HG02571 (cell line): ENCODE data around the gene DNAH17.

ENCODE experiments used
- ATAC-seq: cut with Tn5 transposase; IDR thresholded peaks from one replicate; pipeline ENCODE4 v1.9.1; 2021; ENCODE audit warnings: mild to moderate bottlenecking, moderate library complexity; ENCODE audit not compliant: unreplicated experiment

The DNAH17 gene, protein sequence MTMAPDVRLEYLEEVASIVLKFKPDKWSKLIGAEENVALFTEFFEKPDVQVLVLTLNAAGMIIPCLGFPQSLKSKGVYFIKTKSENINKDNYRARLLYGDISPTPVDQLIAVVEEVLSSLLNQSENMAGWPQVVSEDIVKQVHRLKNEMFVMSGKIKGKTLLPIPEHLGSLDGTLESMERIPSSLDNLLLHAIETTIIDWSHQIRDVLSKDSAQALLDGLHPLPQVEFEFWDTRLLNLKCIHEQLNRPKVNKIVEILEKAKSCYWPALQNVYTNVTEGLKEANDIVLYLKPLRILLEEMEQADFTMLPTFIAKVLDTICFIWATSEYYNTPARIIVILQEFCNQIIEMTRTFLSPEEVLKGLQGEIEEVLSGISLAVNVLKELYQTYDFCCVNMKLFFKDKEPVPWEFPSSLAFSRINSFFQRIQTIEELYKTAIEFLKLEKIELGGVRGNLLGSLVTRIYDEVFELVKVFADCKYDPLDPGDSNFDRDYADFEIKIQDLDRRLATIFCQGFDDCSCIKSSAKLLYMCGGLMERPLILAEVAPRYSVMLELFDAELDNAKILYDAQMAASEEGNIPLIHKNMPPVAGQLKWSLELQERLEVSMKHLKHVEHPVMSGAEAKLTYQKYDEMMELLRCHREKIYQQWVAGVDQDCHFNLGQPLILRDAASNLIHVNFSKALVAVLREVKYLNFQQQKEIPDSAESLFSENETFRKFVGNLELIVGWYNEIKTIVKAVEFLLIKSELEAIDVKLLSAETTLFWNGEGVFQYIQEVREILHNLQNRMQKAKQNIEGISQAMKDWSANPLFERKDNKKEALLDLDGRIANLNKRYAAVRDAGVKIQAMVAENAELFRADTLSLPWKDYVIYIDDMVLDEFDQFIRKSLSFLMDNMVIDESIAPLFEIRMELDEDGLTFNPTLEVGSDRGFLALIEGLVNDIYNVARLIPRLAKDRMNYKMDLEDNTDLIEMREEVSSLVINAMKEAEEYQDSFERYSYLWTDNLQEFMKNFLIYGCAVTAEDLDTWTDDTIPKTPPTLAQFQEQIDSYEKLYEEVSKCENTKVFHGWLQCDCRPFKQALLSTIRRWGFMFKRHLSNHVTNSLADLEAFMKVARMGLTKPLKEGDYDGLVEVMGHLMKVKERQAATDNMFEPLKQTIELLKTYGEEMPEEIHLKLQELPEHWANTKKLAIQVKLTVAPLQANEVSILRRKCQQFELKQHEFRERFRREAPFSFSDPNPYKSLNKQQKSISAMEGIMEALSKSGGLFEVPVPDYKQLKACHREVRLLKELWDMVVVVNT (N-terminal part only)

DNA sequence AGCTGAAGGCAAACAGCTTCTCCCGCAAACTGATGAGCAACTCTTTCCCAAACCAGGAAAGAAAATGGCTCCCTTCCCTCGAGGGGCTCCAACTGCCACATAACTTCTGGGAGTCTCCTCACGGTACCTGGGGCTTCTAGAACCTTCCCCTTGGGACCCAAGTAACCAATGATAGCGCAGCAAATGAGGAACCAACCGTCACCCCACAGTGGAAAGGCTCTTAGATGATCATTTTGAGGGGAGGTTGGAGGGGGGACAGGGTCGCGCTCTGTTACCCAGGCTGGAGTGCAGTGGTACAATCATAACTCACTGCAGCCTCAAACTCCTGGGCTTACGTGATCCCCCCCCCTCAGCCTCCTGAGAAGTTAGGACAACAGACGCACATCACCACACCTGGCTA is at the start of gene DNAH17:
DNAH17 (minus strand) TSS at position 101 of the 400 bp plus-strand sequence. CDS start 2,339 bp downstream, outside the sequence.
- ATAC-seq, result no peak

DNA sequence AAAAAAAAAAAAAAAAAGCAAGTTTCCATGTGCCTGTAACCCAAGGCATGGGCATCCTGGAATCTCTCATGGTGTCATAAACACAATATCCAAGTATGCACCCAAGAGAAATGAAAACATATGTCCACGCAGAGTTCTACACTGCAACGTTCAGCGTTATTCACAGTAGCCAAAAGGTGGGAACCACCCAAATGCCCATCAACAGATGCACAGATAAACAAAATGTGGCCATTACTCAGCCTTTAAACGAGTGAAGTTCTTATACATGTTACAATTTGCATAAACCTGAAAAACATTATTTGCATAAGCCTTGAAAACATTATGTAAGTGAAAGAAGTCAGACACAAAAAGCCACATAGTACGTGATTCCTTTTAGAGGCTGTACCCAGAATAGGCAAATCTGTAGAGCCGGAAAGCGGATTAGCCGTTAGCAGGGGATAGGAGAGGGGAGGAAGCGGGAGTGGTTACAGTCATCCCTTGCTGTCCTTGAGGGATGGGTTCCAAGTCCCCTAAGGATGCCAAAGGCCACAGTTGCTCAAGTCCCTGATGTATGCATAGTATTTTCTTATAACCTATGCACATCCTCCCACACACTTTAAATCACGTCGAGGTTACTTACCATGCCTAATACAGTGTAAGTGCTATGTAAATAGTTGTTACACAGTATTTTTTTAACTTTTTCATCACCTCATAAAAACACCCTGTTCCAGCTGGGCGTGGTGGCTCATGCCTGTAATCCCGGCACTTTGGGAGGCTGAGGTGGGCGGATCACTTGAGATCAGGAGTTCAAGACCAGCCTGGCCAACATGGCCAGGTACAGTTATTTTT is 47.3 kb upstream of the DNAH17 start:
- ATAC-seq, result no peak

DNA sequence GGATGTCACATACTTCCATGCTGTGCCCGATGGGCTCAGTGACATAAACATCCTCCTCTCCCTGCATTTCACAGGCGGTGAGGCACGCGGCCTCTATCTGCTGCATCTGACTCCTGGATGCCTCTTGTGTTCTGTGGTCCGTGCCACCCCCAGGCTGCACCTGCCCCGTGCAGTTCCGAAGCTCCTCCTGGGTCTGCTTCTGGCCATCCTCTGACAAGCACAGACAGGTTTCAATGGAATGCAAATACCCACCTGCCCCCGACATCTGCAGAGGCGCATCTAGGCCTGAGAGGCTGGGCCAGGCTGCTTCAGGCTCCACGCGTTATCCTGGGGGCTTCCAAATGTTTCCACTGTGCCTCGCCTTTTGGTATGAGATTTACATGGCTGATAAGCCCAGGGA is 46.3 kb upstream of the DNAH17 start:
- no peak for ATAC-seq

DNA sequence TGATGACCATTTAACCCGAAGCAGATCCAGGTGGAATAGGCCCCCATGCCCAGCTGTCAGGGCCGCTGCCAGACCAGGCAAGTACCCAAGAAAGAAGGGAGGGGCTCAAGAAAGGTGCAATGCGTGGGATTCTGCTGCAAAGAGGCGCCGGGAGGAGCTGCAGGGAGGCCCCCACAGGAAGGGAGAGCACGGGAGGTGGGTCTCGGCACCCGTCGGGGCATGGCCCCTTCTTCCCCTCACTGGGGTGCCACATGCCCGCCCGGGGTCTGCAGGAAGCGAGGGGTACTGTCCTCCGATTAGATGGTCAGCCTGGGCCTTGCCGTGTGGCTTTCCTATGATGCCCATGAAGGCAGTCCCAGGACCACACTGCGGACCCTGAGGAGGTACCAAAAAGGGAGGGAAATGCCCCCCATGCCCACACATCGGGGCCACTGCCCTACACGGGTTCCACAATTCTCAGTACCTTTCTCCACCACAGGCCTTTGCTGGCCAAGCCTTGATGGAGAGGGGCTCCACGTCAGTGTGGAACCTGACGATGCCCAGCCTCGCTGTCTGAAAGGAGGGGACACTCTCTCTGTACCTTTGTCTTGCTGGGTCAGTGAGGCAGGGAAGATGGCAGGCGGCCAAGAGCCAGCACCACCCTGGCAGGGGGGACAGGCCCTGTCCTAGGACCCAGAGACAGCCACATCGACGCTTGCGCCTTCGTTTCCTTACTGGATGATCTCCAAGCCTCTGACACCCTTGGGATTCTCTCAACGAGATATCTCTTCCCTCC is 45.5 kb upstream of the DNAH17 start:
- no peak for ATAC-seq

DNA sequence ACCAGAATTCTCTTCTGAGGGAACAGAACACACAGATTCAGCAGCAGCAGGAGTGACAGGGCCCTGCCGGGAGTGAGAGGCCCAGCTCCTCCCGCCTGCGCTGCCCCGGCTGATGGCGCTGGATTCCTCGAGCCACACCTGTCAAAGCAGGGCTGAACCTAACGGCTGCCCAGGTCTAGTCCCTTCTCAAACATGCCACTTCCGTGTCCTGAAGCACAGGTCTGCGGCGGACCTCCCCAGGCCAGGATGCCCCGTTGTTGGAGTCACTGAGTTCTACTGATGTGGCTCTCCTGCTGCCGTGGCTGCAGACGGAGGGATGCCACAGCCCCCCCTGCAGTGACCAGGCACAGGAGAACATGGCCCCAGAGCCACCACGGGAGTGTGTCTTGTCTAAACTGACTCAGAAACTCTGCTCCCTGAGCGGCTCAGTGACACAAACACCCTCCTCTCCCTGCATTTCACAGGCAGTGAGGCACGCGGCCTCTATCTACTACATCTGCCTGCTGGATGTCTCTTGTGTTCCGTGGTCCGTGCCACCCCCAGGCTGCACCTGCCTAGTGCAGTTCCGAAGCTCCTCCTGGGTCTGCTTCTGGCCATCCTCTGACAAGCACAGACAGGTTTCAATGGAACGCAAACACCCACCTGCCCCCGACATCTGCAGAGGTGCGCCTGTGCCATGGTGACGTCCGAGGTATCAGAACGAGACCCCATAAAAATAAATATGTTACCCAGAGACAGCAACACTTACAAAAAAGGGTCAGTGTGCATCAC is 44.7 kb upstream of the DNAH17 start:
- ATAC-seq, result no peak

DNA sequence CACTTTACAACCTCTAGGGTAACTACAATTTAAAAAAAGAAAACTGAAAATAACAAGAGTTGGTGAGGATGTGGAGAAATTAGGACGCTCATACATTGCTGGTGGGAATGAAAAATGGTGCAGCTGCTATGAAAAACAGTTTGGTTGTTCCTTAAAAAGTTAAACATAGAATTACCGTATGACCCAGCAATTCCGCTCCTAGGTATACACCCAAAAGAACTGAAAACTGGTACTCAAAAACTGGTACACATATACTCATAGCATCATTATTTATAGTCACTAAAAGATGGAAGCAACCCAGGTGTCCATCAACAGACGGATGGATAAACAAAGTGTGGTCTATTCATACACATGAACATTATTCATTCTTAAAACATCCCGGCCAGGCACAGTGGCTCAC is 42.9 kb upstream of the DNAH17 start:
- ATAC-seq, result no peak

DNA sequence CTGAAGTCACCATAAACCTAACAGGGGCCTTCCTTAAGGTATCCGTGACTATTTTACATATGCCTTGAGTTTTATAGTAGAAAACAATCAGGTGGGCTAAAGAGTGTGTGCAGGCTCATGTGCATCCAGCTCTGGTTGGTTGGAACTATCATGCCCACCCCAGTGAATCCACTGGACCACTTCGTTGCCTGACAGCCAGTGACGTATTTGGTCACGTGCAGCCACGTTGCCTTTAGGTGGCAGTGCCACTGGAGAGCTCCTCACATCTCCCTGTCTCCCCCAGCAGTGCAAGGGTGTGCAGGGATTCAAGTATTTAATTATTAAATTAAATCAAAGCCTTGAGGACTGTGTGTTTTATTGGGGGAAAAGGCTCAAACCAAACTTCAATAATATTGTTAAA is 42.1 kb upstream of the DNAH17 start:
- no peak for ATAC-seq

DNA sequence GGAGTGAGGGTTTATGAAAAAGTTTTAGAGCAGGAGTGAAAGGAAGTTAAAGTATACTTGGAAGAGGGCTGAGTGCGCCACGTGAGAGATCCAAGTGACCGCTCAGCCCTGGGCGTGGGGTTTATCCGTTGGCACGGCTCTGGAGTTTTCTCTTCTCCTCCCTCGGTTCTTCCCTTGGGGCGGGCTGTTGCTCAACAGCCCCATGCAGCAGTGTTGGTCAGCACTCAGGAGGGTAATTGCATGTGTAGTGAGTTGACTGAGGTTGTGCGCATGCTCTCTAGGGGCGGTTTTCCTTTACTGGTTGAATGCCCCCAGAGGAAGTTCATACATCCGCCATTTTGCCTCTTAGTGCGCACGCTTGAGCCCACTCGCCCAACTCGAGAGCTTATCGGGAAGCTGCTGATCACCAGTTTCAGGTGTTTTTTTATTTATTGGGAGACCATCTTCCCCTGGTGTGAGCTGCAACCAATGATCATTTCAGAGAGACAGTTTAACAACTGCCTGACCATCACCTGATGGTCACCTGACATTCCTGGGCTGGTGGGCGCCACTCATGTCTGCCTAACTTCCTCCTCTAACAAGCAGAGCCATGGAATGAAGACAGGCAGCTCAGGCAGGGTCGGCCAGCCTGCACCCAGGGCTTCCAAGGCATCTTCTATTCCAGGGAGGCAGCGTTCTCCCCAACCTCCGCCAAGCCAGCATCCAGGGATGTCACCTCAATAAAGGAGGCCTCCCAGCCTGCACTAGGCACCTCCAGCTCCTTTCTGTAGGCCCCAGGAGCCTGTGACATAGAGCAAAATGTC is 41.3 kb upstream of the DNAH17 start:
- no peak for ATAC-seq

DNA sequence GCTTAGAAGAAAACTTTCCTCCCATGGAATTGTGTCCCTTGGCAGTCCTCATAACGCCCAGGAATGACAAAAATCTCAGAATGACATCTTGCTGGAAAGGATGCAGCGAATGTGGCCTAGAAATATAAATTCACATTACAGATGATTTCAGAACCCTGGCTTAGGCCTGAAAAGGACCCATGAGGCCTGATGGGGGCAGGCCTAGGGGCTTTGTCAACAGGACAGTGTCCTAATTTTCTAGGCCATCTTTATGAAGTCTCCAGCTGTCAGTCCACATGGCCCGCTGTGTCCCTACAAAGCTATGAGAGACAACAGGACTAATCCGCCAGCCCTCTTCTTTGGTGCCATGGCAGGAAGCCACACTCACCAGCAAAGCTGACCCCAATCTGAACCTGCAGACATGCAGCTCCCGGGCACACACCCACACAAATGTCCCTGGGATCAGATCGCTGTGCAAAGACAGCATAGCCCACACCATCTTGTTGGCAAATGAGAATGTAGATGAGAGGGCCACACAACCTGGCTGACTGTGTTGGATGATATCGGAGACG is 40.4 kb upstream of the DNAH17 start:
- ATAC-seq, result no peak

DNA sequence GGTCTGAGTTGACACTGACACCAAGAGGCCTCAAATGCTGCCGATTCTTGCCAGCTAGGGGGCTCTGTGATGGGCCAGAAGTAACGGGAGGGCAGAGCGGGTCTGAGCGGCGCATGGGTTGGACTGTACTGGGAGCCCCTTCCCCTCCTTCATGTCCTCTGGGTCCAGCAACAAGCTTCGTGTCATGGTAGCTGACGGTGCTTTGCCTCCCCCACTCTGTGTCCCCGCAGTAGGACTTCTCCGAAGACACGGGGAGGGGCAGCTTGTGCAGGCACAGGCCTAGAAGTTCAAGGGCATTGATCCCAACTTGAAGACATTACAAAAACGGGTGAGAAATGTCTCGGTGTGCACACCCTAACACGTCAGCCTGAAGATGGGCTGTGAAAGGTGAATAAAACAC is 39.8 kb upstream of the DNAH17 start:
- no peak for ATAC-seq

DNA sequence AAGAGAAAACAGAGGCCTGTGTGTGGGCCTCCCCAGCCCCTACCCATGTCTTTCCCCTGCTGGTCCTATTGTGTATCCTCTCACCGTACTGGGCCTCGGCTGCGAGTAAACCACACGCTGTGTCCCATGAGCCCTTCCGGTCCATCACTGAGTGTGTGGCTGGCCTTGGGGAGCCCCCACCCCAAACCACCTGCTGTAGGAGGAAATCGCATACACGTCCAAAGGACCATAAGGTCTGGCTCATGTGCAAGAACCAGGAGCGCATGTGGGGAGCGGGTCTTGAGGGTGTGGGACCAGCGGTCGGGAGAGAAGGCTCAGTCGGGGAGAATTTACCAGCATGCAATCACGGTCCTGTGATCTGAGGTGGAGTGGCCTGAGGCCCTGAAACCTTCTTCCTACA is 38.4 kb upstream of the DNAH17 start:
- ATAC-seq, result no peak

DNA sequence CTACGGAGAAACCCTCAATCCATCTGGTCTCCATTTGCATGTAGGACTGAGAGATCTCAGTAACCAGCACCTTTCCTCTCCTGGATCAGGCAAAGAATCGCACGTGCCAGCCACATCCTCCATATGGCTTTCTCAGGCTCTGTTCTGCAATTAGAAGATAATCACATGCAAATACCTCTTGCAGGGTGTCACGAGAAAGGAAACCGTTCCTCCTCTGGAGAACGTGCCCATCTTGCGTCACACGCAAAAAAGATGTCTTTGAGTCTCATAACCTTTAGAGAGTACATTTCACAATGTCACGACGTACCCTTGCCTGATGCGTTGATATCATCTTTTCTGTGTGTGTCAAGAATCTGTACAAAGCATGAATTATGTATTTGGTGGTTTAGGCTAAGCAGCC is 36.2 kb upstream of the DNAH17 start:
- no peak for ATAC-seq

DNA sequence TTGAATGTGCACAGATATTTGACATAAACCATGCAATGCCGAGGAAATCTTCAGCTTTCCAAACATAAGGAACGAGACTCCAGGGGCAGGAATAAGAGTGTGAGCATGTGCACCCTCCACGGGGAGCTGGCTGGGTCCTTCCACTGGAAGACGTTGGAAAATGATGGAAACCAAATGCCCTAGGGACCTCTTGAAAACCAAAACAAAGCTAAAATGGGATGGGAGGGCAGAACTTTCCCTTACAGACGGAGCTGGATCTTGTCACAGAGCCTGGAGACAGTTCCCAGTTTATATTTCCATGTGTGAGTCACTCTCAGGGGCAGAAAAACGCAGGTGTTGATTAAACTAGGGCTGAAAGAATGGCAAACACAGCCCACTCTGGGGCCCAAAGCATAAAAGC is 34.4 kb upstream of the DNAH17 start:
- no peak for ATAC-seq

DNA sequence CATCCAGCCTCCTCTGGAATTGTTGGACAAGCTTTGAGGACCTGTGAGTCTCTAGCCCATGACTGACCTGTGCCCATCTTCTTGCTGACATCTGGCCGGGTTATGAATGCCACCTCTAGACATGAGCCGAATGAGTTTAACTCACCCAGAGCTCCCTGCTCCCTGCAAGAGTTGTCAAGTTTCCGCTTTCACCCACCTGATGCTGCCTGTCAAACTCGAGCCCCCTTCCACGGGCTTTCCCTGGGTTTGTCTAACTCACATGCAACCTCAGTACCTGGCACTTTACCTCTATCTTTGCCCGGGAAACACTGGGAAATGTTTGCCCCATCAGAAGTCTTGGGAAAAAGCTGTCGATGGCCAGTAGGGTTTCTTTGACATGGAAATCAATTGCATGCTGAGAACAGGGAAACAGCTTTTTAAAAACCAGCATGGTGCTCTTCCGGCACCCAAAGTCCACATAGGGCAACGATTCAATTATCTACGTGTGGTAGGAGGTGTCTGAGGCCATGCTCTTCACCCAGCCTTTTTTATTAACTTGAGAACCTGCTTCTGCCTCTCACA is 33.8 kb upstream of the DNAH17 start:
- no peak for ATAC-seq

DNA sequence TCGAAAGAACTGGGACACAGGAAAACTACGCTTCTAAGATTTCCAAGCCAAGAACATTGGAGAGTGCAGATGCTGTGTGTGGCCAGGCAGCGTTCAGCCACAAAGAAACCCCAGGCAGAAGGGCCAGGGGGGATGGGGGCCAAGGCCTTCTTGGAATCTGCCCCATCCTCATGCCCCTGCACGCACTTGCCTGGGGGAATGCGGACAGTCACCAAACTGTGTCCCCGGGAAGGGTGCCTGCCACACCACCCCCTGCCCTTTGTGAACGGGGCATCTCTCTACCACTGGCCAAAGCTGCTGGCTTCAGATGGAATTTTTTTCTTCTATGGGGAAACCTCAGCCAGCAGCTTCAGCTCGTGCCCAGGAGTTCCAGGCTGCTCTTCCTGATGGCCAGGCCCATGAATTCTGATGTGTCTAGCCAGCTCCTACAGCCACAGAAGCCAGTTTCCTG is 32.0 kb upstream of the DNAH17 start:
- ATAC-seq, result no peak

DNA sequence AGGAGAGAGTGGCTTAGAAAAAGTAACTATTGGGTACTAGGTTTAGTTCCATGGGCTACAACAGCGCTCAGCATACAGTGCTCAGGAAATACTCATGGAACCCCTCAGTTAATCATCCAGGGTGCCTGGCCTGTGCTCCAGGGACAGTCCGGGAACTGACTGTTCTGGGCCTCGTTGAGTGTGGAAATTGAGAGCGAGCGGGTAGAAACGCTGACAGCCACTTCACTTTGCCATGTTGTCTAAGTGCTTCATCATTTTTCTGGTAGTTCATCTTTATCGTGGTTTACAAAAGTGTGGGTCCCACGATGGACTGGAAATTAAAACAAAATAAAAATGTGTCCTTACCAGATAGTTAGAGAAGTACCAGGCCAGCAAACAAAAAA is 31.6 kb upstream of the DNAH17 start:
- ATAC-seq, result no peak

DNA sequence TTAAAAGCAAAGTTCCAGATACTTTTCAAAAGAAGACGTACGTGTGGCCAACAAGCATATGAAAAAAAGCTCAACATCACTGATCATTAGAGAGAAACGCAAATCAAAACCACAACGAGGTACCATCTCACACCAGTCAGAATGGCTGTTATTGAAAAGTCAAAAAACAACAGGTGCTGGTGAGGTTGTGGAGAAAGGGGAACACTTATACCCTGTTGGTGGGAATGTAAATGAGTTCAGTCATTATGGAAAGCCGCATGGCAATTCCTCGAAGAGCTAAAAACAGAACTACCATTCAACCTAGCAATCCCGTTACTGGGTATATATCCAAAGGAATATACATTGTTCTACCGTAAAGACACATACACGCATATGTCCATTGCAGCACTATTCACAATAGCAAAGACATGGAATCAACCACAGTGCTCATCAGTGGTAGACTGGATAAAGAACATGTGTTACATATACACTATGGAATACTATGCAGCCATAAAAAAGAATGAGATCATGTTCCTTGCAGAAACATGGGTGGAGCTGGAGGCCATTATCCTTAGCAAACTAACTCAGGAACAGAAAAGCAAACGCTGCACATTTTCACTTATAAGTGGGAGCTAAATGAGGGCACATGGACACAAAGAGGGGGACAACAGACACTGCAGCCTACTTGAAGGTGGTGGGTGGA is 31.1 kb upstream of the DNAH17 start:
- ATAC-seq, result no peak
